Upper lobe of left lung (tissue), 6 donors: ENCODE measurements around the gene TMEM176A. TPM values are rescaled to one million over a fixed set of nuclear protein-coding genes. Genes with fewer than 3 reads are reported as not detected.
"Not testable (repeated sequence)": the region's sequence is repeated elsewhere in the genome, so short reads cannot be mapped to it uniquely, and the experiment has no call there.

Source experiments
- ATAC-seq, 2 donors: fragments of 200-7000 bp; cut with Tn5 transposase; one replicate each; pipeline ENCODE4 v1.9.1; 2022; ENCODE audit warnings: mild to moderate bottlenecking in 2 of 2, moderate library complexity in 2 of 2; ENCODE audit not compliant: low FRiP score in 2 of 2
- DNase-seq, 2 donors: peaks; one replicate each; pipeline ENCODE4 v3.0.0-alpha.2; 2019 to 2020
- H3K27ac ChIP-seq, 4 donors: fragments of 200-600 bp; sonication (generic); one replicate each; pipeline ENCODE4 v1.5.1; 2016 to 2019
- H3K27me3 ChIP-seq, 4 donors: fragments of 200-600 bp; sonication (generic); one replicate each; pipeline ENCODE4 v1.5.1; 2017 to 2019
- H3K36me3 ChIP-seq, 4 donors: fragments of 200-600 bp; sonication (generic); one replicate each; pipeline ENCODE4 v1.5.1; 2016 to 2019
- H3K4me1 ChIP-seq, 4 donors: fragments of 200-600 bp; sonication (generic); one replicate each; pipeline ENCODE4 v1.5.1; 2018 to 2019
- H3K4me3 ChIP-seq, 4 donors: fragments of 200-600 bp; sonication (generic); one replicate each; pipeline ENCODE4 v1.5.1; 2017 to 2019; ENCODE audit warnings: mild to moderate bottlenecking in 2 of 4, moderate library complexity in 1 of 4
- H3K9me3 ChIP-seq, 4 donors: fragments of 200-600 bp; sonication (generic); one replicate each; pipeline ENCODE4 v1.5.1; 2018 to 2019
- CTCF ChIP-seq, 6 experiments: fragments of 450-650 bp in 4 of 6; fragments of 200-600 bp in 2 of 6; sonication (generic) in 2 of 6; IDR thresholded peaks; one replicate each; pipeline ENCODE4 v1.5.1; 2016 to 2019; ENCODE audit warnings: antibody characterized with exemption in 6 of 6
- EP300 ChIP-seq, 4 donors: sonication (generic); formaldehyde crosslinking; IDR thresholded peaks; one replicate each; pipeline ENCODE4 v1.5.1; 2017; ENCODE audit warnings: antibody characterized with exemption in 4 of 4, control low read depth in 2 of 4
- POLR2A ChIP-seq, 4 donors: fragments of 450-650 bp; IDR thresholded peaks; one replicate each; pipeline ENCODE4 v1.5.1; 2016 to 2017; ENCODE audit warnings: antibody characterized with exemption in 4 of 4, mild to moderate bottlenecking in 2 of 4
- POLR2AphosphoS5 ChIP-seq, 2 donors: sonication (generic); formaldehyde crosslinking; IDR thresholded peaks; one replicate each; pipeline ENCODE4 v1.5.1; 2017; ENCODE audit warnings: antibody characterized with exemption in 2 of 2
- WGBS, 2 donors: methylation state at CpG; one replicate each; pipeline ENCODE4 v1.1.5; 2017 to 2018; 5-methylcytosine and 5-hydroxymethylcytosine counted together
- total RNA-seq, 6 donors: library from RNA; depleted of rRNA in 4 of 6; stranded (reverse); fragments of >200 nt in 4 of 6; gene quantifications; one replicate each; pipeline versions ENCODE4 v1.1.0 to v1.2.1, GENCODE V29; 2016 to 2021
- donor health status: DM: no; HTN: no; CAD: no; lungs with moderate emphysema.
- donor health status: DM: no; HTN: yes; CAD: no; lungs with severe emphysema.

The TMEM176A gene
- total RNA-seq, 6 donors from 2014 or later, result 8.4 to 67.9 (median 16.3) TPM

- DNase-seq (no peak), ATAC-seq (no peak)
- Histone ChIP-seq H3K27me3 (peaks cover 0 to 18% (median 6%) of the 10 kb centered on the region in 4 donors), H3K4me1 (peaks cover 9 to 19% (median 15%) of the 10 kb centered on the region in 4 donors), H3K9me3 (peaks cover 0 to 19% (median 9%) of the 10 kb centered on the region in 4 donors), H3K27ac (no peak overlapping the region), H3K4me3 (no peak overlapping the region), H3K36me3 (no peaks in the 10 kb centered on the region)
- no peak for TF ChIP-seq POLR2AphosphoS5 (IDR thresholded peaks at IDR 0.05)
- TF ChIP-seq POLR2A (IDR thresholded peaks at IDR 0.05), result no peak
- no peak for TF ChIP-seq EP300 (IDR thresholded peaks at IDR 0.05)
- TF ChIP-seq CTCF (IDR thresholded peaks at IDR 0.05), result no peak
- 89 to 91% methylated on average over 5 of the region's 5 CpGs for WGBS, 2 donors
Measured at GRCh38 chr7:150804802-150805201, 4.2 kb downstream of the TMEM176A start.

GRCh38 chr7:150805864-150806263, 5.3 kb downstream of the TMEM176A start:
- ATAC-seq (no peak), DNase-seq (no peak)
- Histone ChIP-seq H3K36me3 (no peaks in the 10 kb centered on the region), H3K4me3 (no peak overlapping the region), H3K27me3 (peaks cover 0 to 7% (median 2%) of the 10 kb centered on the region in 4 donors), H3K27ac (no peak overlapping the region), H3K4me1 (peaks cover 1 to 8% (median 5%) of the 10 kb centered on the region in 4 donors), H3K9me3 (peaks cover 0 to 19% (median 9%) of the 10 kb centered on the region in 4 donors)
- TF ChIP-seq POLR2AphosphoS5 (IDR thresholded peaks at IDR 0.05) (no peak), POLR2A (IDR thresholded peaks at IDR 0.05) (no peak)

- TF ChIP-seq CTCF (IDR thresholded peaks at IDR 0.05), result no peak
- ATAC-seq, result no peak
- Histone ChIP-seq H3K4me1 (peaks cover 0 to 2% (median 0%) of the 10 kb centered on the region in 4 donors), H3K27ac (no peak overlapping the region), H3K9me3 (peaks cover 0 to 19% (median 9%) of the 10 kb centered on the region in 4 donors), H3K27me3 (peaks cover 0 to 1% (median 0%) of the 10 kb centered on the region in 4 donors), H3K4me3 (no peak overlapping the region), H3K36me3 (no peaks in the 10 kb centered on the region)
- DNase-seq, result no peak
- 95 to 98% methylated on average over 3 of the region's 3 CpGs for WGBS, 2 donors
Measured at GRCh38 chr7:150806454-150806853, 5.9 kb downstream of the TMEM176A start.

GRCh38 chr7:150806863-150807262, 6.3 kb downstream of the TMEM176A start:
- 57 to 81% methylated on average over 2 of the region's 2 CpGs for WGBS, 2 donors
- H3K4me1 ChIP-seq, result no peaks in the 10 kb centered on the region
- no peak for TF ChIP-seq EP300 (IDR thresholded peaks at IDR 0.05)
- TF ChIP-seq CTCF (IDR thresholded peaks at IDR 0.05), result no peak
- no peak for TF ChIP-seq POLR2A (IDR thresholded peaks at IDR 0.05)
- TF ChIP-seq POLR2AphosphoS5 (IDR thresholded peaks at IDR 0.05), result no peak
- H3K9me3 ChIP-seq, result peaks cover 0 to 19% (median 9%) of the 10 kb centered on the region in 4 donors
- H3K27me3 ChIP-seq, result no peaks in the 10 kb centered on the region
- no peaks in the 10 kb centered on the region for H3K36me3 ChIP-seq
- no peak for DNase-seq
- H3K27ac ChIP-seq, result no peak overlapping the region
- no peak overlapping the region for H3K4me3 ChIP-seq
- no peak for ATAC-seq

- H3K9me3 ChIP-seq, result peaks cover 0 to 19% (median 9%) of the 10 kb centered on the region in 4 donors
- not testable (repeated sequence) for DNase-seq, H3K36me3 ChIP-seq, H3K27ac ChIP-seq, ATAC-seq, H3K4me1 ChIP-seq, H3K27me3 ChIP-seq, H3K4me3 ChIP-seq
- 61 to 78% methylated on average over 10 to 13 of the region's 13 CpGs for WGBS, 2 donors
Measured at GRCh38 chr7:150807616-150808438, 7.3 kb downstream of the TMEM176A start.
